OCI-LY1 (cell line): ENCODE data around the gene GALNT18.

Experiments
- H2AFZ ChIP-seq: fragments of 200-600 bp; sonication (generic), shearing (Covaris generic); 2 replicates; pipeline ENCODE4 v1.6.0; 2014; ENCODE audit warnings: antibody characterized with exemption, mild to moderate bottlenecking, low read length
- H3F3A ChIP-seq: fragments of 200-600 bp; sonication (generic), shearing (Covaris generic); 2 replicates; pipeline ENCODE4 v1.6.0; 2014; ENCODE audit warnings: mild to moderate bottlenecking, antibody characterized with exemption, low read length, moderate library complexity; ENCODE audit not compliant: insufficient read depth
- H3K27ac ChIP-seq: fragments of 200-600 bp; sonication (generic); 2 replicates; pipeline ENCODE4 v1.5.1; 2014; ENCODE audit warnings: low read length, mixed run types, mild to moderate bottlenecking, low read depth; ENCODE audit not compliant: poor library complexity, severe bottlenecking
- H3K27me3 ChIP-seq: fragments of 200-600 bp; sonication (generic); 2 replicates; pipeline ENCODE4 v1.6.0; 2014; ENCODE audit warnings: antibody characterized with exemption, mild to moderate bottlenecking, low read length, moderate library complexity; ENCODE audit not compliant: insufficient read depth
- H3K36me3 ChIP-seq: fragments of 200-600 bp; sonication (generic); 2 replicates; pipeline ENCODE4 v1.6.1; 2014; ENCODE audit warnings: mild to moderate bottlenecking, antibody characterized with exemption, low read length, moderate library complexity, mixed read lengths; ENCODE audit not compliant: insufficient read depth
- H3K4me1 ChIP-seq: fragments of 200-600 bp; sonication (generic); 2 replicates; pipeline ENCODE4 v1.5.1; 2014; ENCODE audit warnings: mild to moderate bottlenecking, low read length, moderate library complexity; ENCODE audit not compliant: insufficient read depth, severe bottlenecking
- H3K4me2 ChIP-seq: fragments of 200-600 bp; sonication (generic), shearing (Covaris generic); 2 replicates; pipeline ENCODE4 v1.6.1; 2014; ENCODE audit warnings: low read length
- H3K4me3 ChIP-seq: fragments of 200-600 bp; sonication (generic); 2 replicates; pipeline ENCODE4 v1.5.1; 2014; ENCODE audit warnings: low read length, low read depth, mild to moderate bottlenecking, mixed read lengths; ENCODE audit not compliant: poor library complexity, severe bottlenecking
- H3K79me2 ChIP-seq: fragments of 200-600 bp; shearing (Covaris generic); 2 replicates; pipeline ENCODE4 v1.6.1; 2016; ENCODE audit warnings: mixed run types, low read length, mixed read lengths; ENCODE audit not compliant: insufficient read depth
- H3K9ac ChIP-seq: fragments of 200-600 bp; sonication (generic), shearing (Covaris generic); 2 replicates; pipeline ENCODE4 v1.6.1; 2014; ENCODE audit warnings: mild to moderate bottlenecking, low read length, mixed read lengths
- H3K9me2 ChIP-seq: fragments of 200-600 bp; sonication (generic), shearing (Covaris generic); 2 replicates; pipeline ENCODE4 v1.6.1; 2014; ENCODE audit warnings: low read depth, mild to moderate bottlenecking, low read length, mixed read lengths
- H3K9me3 ChIP-seq: fragments of 200-600 bp; shearing (Covaris generic); 2 replicates; pipeline ENCODE4 v1.6.1; 2014; ENCODE audit warnings: low read length, mixed read lengths
- H4K20me1 ChIP-seq: fragments of 200-600 bp; sonication (generic), shearing (Covaris generic); 2 replicates; pipeline ENCODE4 v1.6.0; 2016; ENCODE audit warnings: mild to moderate bottlenecking, low read length; ENCODE audit not compliant: insufficient read depth
- CTCF ChIP-seq: fragments of 200-600 bp; sonication (generic), shearing (Covaris generic); IDR thresholded peaks from 2 replicates; pipeline ENCODE4 v1.5.1; 2017; ENCODE audit warnings: mild to moderate bottlenecking, antibody characterized with exemption, low read length, moderate library complexity, mixed read lengths
- EZH2 ChIP-seq: fragments of 200-600 bp; sonication (generic), shearing (Covaris generic); IDR thresholded peaks from 2 replicates; pipeline ENCODE4 v1.8.0; 2017; ENCODE audit warnings: borderline replicate concordance, mixed run types, mild to moderate bottlenecking, antibody characterized with exemption, low read length, moderate library complexity, mixed read lengths

Gene GALNT18

GRCh38 chr11:11420899-11421285 is 200.9 kb downstream of the GALNT18 start:
- Histone ChIP-seq H3K9me2 (no peaks in the 10 kb centered on the region), H3K79me2 (no peaks in the 10 kb centered on the region), H3F3A (no peaks in the 10 kb centered on the region), H3K4me3 (no peak overlapping the region), H3K4me1 (no peaks in the 10 kb centered on the region), H3K27me3 (no peaks in the 10 kb centered on the region), H4K20me1 (no peaks in the 10 kb centered on the region), H3K9ac (no peak overlapping the region), H3K4me2 (no peak overlapping the region), H3K27ac (no peak overlapping the region), H3K9me3 (no peaks in the 10 kb centered on the region), H3K36me3 (no peaks in the 10 kb centered on the region), H2AFZ (no peak overlapping the region)
- no peak for TF ChIP-seq CTCF
- no peak for TF ChIP-seq EZH2

GRCh38 chr11:11420191-11420898 is 201.5 kb downstream of the GALNT18 start:
- Histone ChIP-seq H2AFZ (no peak overlapping the region), H3K27me3 (no peaks in the 10 kb centered on the region), H3K36me3 (no peaks in the 10 kb centered on the region), H4K20me1 (no peaks in the 10 kb centered on the region), H3K9ac (no peak overlapping the region), H3K9me3 (no peaks in the 10 kb centered on the region), H3K79me2 (no peaks in the 10 kb centered on the region), H3K9me2 (no peaks in the 10 kb centered on the region), H3K4me2 (no peak overlapping the region), H3F3A (no peaks in the 10 kb centered on the region), H3K4me3 (no peak overlapping the region), H3K27ac (no peak overlapping the region), H3K4me1 (no peaks in the 10 kb centered on the region)
- no peak for TF ChIP-seq EZH2
- no peak for TF ChIP-seq CTCF

- Histone ChIP-seq H3K9me2 (no peaks in the 10 kb centered on the region), H3K27me3 (no peaks in the 10 kb centered on the region), H2AFZ (no peak overlapping the region), H3K9ac (no peak overlapping the region), H4K20me1 (no peaks in the 10 kb centered on the region), H3K79me2 (no peaks in the 10 kb centered on the region), H3K36me3 (no peaks in the 10 kb centered on the region), H3K4me2 (no peak overlapping the region), H3K9me3 (no peaks in the 10 kb centered on the region), H3K4me1 (no peaks in the 10 kb centered on the region), H3K27ac (no peak overlapping the region), H3K4me3 (no peak overlapping the region), H3F3A (no peaks in the 10 kb centered on the region)
- TF ChIP-seq CTCF (no peak), EZH2 (no peak)
These were observed 202.1 kb downstream of the GALNT18 start for GRCh38 chr11:11419747-11420146.
